DND-41 (cell line): Measurements from ENCODE around the gene MTR.

Source experiments
- ATAC-seq: fragments of 200-7000 bp; cut with Tn5 transposase; 3 replicates; pipeline ENCODE4 v1.9.1; 2021; ENCODE audit warnings: low read depth; ENCODE audit not compliant: insufficient read depth
- DNase-seq: peaks from one replicate; pipeline ENCODE4 v3.0.0-alpha.2; 2020
- H2AFZ ChIP-seq: 2 replicates; pipeline ENCODE4 v1.6.0; 2012; ENCODE audit warnings: low read depth, low read length
- H3K27ac ChIP-seq: 2 replicates; pipeline ENCODE4 v1.5.1; 2012; ENCODE audit warnings: low read length, inconsistent platforms
- H3K27me3 ChIP-seq: fragments of 200-600 bp; sonication (generic); 2 replicates; pipeline ENCODE4 v1.6.0; 2012; ENCODE audit warnings: low read length, mild to moderate bottlenecking, inconsistent platforms; ENCODE audit not compliant: insufficient read depth, poor library complexity
- H3K36me3 ChIP-seq: 2 replicates; pipeline ENCODE4 v1.5.1; 2012; ENCODE audit warnings: low read length, inconsistent platforms; ENCODE audit not compliant: insufficient read depth
- H3K4me1 ChIP-seq: 2 replicates; pipeline ENCODE4 v1.5.1; 2012; ENCODE audit warnings: mild to moderate bottlenecking, low read length; ENCODE audit not compliant: insufficient read depth
- H3K4me2 ChIP-seq: 2 replicates; pipeline ENCODE4 v1.6.0; 2012; ENCODE audit warnings: mild to moderate bottlenecking, moderate library complexity, low read length, inconsistent platforms; ENCODE audit not compliant: insufficient read depth
- H3K4me3 ChIP-seq, 2 experiments: fragments of 200-600 bp in 1 of 2; shearing (Covaris generic) in 1 of 2; 2 replicates each; pipeline ENCODE4 v1.5.1; 2012 to 2016; ENCODE audit warnings: inconsistent platforms in 2 of 2, low read length in 2 of 2, mild to moderate bottlenecking in 2 of 2, low read depth in 1 of 2, moderate library complexity in 1 of 2
- H3K79me2 ChIP-seq: 2 replicates; pipeline ENCODE4 v1.6.0; 2012; ENCODE audit warnings: low read length, inconsistent platforms; ENCODE audit not compliant: insufficient read depth
- H3K9ac ChIP-seq: 2 replicates; pipeline ENCODE4 v1.6.0; 2012; ENCODE audit warnings: low read depth, mild to moderate bottlenecking, inconsistent platforms, low read length, moderate library complexity
- H3K9me3 ChIP-seq: 2 replicates; pipeline ENCODE4 v1.5.1; 2012; ENCODE audit warnings: low read length, moderate library complexity, mild to moderate bottlenecking, inconsistent platforms; ENCODE audit not compliant: insufficient read depth, severe bottlenecking
- H4K20me1 ChIP-seq: 2 replicates; pipeline ENCODE4 v1.6.0; 2012; ENCODE audit warnings: low read length; ENCODE audit not compliant: insufficient read depth
- CTCF ChIP-seq: IDR thresholded peaks from 2 replicates; pipeline ENCODE4 v1.5.1; 2012; ENCODE audit warnings: borderline replicate concordance, low read length, moderate library complexity, mild to moderate bottlenecking; ENCODE audit not compliant: poor library complexity, severe bottlenecking; ENCODE audit errors: extremely low read depth
- EZH2 ChIP-seq: IDR thresholded peaks from 3 replicates; pipeline ENCODE4 v1.6.1; 2012; ENCODE audit warnings: borderline replicate concordance, low read depth, mild to moderate bottlenecking, moderate library complexity, low read length, inconsistent platforms; ENCODE audit not compliant: severe bottlenecking

The MTR gene

DNA sequence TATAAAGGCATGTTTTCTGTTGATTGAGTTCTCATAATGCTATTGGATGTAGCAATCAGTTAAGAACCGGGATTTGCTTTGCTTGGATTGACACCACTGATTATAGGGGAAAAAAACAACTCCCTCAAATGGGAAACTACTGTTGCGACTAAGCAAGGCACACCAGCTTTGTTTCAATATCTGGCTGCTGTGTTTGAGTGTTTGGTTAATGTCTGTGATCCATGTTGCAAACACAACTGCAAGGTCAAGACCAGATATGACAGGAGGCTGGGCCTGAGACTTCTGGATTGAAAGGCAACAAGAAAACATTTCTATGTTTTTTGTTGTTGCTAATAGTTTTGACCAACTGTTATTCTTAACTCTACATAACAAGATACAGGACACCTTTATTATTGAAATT lies 50.7 kb downstream of the MTR start:
- no peak for TF ChIP-seq EZH2
- no peak for TF ChIP-seq CTCF
- Histone ChIP-seq H4K20me1 (no peaks in the 10 kb centered on the region; the same call in 1 of the 2 replicates), H3K79me2 (no peaks in the 10 kb centered on the region), H3K27me3 (no peaks in the 10 kb centered on the region), H3K36me3 (peaks cover 78% of the 10 kb centered on the region), H3K27ac (no peak overlapping the region), H3K9me3 (no peaks in the 10 kb centered on the region), H3K4me1 (peaks cover 12% of the 10 kb centered on the region), H2AFZ (no peak overlapping the region), H3K9ac (no peak overlapping the region), H3K4me2 (no peak overlapping the region), H3K4me3 (no peak overlapping the region)
- DNase-seq (no peak), ATAC-seq (no peak)

- H3K4me1 ChIP-seq = peaks cover 12% of the 10 kb centered on the region
- no peaks in the 10 kb centered on the region; the same call in 1 of the 2 replicates for H4K20me1 ChIP-seq
- no peaks in the 10 kb centered on the region for H3K27me3 ChIP-seq
- peak overlapping the region; percentile 67 for H3K27ac ChIP-seq
- H3K4me3 ChIP-seq = no peak overlapping the region
- ATAC-seq (peak; percentile 75), DNase-seq (peak; percentile 38)
- no peaks in the 10 kb centered on the region for H3K79me2 ChIP-seq
- H2AFZ ChIP-seq = no peak overlapping the region
- H3K9ac ChIP-seq = no peak overlapping the region
- H3K36me3 ChIP-seq = peaks cover 80% of the 10 kb centered on the region
- H3K4me2 ChIP-seq = no peak overlapping the region
- TF ChIP-seq CTCF = no peak
- TF ChIP-seq EZH2 = no peak
- no peaks in the 10 kb centered on the region for H3K9me3 ChIP-seq
Observed at GRCh38 chr1:236848274-236848923, 53.3 kb downstream of the MTR start.

GRCh38 chr1:236850077-236850979 lies 55.2 kb downstream of the MTR start:
- Histone ChIP-seq H4K20me1 (no peaks in the 10 kb centered on the region), H3K4me2 (no peak overlapping the region), H3K27me3 (no peaks in the 10 kb centered on the region), H3K9ac (no peak overlapping the region), H3K36me3 (peaks cover 83% of the 10 kb centered on the region), H3K27ac (no peak overlapping the region), H3K4me1 (peaks cover 12% of the 10 kb centered on the region), H2AFZ (no peak overlapping the region), H3K9me3 (no peaks in the 10 kb centered on the region), H3K79me2 (no peaks in the 10 kb centered on the region), H3K4me3 (no peak overlapping the region)
- DNase-seq (no peak), ATAC-seq (no peak)
- TF ChIP-seq CTCF = no peak
- no peak for TF ChIP-seq EZH2
